Right lobe of liver (tissue), 6 donors: Measurements from ENCODE around the gene ZNF385B. TPM values are rescaled to one million over a fixed set of nuclear protein-coding genes. Genes with fewer than 3 reads are reported as not detected.

Source experiments
- ATAC-seq, 4 donors: fragments of 200-7000 bp; cut with Tn5 transposase; one replicate each; pipeline ENCODE4 v1.9.1; 2020; ENCODE audit warnings: mild to moderate bottlenecking in 4 of 4, moderate library complexity in 4 of 4
- DNase-seq, 3 donors: peaks; one replicate each; pipeline ENCODE4 v3.0.0-alpha.2; 2020
- H3K27ac ChIP-seq, 3 donors: fragments of 200-600 bp; one replicate each; pipeline ENCODE4 v1.8.0; 2022
- H3K27me3 ChIP-seq, 2 donors: fragments of 200-600 bp; one replicate each; pipeline ENCODE4 v1.8.0; 2022
- H3K36me3 ChIP-seq, 4 donors: fragments of 200-600 bp; sonication (generic) in 1 of 4; one replicate each; pipeline versions ENCODE4 v1.5.1 to v1.8.0; 2017 to 2022; ENCODE audit warnings: control low read depth in 1 of 4
- H3K4me1 ChIP-seq, 4 donors: fragments of 200-600 bp; sonication (generic) in 1 of 4; one replicate each; pipeline versions ENCODE4 v1.5.1 to v1.8.0; 2017 to 2022; ENCODE audit warnings: control low read depth in 1 of 4
- H3K4me3 ChIP-seq, 3 donors: fragments of 200-600 bp; one replicate each; pipeline ENCODE4 v1.8.0; 2022
- H3K9me3 ChIP-seq, 4 donors: fragments of 200-600 bp; sonication (generic) in 1 of 4; one replicate each; pipeline versions ENCODE4 v1.5.1 to v1.8.0; 2017 to 2022; ENCODE audit warnings: control low read depth in 1 of 4
- POLR2A ChIP-seq: fragments of 450-650 bp; IDR thresholded peaks from one replicate; pipeline ENCODE4 v1.6.1; 2017; ENCODE audit warnings: antibody characterized with exemption, mild to moderate bottlenecking
- WGBS: methylation state at CpG from one replicate; pipeline ENCODE4 v1.1.6; 2018; ENCODE audit warnings: low coverage, low lambda C conversion rate; ENCODE audit not compliant: insufficient coverage; ENCODE audit errors: missing lambda C conversion rate; 5-methylcytosine and 5-hydroxymethylcytosine counted together
- intact Hi-C, 2 donors: fragments of 100-400 bp; cut with DNase I; formaldehyde crosslinking; loops; one replicate each; pipeline versions ENCODE4 v1.11.2 to v1.14.1; 2022
- total RNA-seq, 6 experiments: library from RNA; depleted of rRNA in 2 of 6; stranded (reverse); fragments of >200 nt in 2 of 6; fragmentation: NEBNext Ultra II Directional in 3 of 6; extraction: Animal tissue kit (Norgen Biotek cat#: 25700) in 3 of 6; gene quantifications; one replicate each; pipeline versions ENCODE4 v1.1.0 to v1.2.4, GENCODE V29; 2016 to 2023
- TF ChIP-seq, protein P1 (sequence below), 4 donors: fragments of 200-600 bp in 3 of 4; fragments of 450-650 bp in 1 of 4; IDR thresholded peaks; one replicate each; pipeline versions ENCODE4 v1.5.1 to v1.8.0; 2016 to 2022; ENCODE audit warnings: antibody characterized with exemption in 4 of 4, mild to moderate bottlenecking in 2 of 4
- donor health status: DM: no; HTN: yes; CAD: no.
- donor health status: DM: no; HTN: no; CAD: no.
- donor health status: DM: no; HTN: no; CAD: no.
- donor health status: DM: no; HTN: yes; CAD: no.
- donor health status: DM: no; HTN: yes; CAD: no.

The ZNF385B gene
- total RNA-seq, 6 experiments from 2014 or later, result 3.9 to 15.7 (median 5.9) TPM

DNA sequence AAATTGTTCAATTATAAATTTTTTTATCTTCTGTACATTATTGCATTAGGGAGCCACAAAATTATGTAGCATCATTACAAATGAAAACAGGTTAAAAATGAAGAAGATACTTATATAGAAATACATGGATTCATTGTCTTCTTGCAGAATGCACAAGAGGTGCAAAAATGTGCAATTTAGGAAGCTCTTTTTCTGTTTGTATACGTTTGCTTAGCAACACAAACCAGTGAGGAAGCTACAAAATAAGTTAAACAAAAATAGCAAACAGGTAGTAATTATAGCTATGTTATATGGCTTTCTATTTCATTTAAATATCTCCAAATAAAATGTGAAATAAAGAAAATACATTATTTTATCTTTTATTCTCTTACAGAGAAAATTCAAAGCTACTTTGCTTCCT lies 419.2 kb downstream of the ZNF385B start:
- intact Hi-C loops, result no loop called here
- TF ChIP-seq, protein P1, sequence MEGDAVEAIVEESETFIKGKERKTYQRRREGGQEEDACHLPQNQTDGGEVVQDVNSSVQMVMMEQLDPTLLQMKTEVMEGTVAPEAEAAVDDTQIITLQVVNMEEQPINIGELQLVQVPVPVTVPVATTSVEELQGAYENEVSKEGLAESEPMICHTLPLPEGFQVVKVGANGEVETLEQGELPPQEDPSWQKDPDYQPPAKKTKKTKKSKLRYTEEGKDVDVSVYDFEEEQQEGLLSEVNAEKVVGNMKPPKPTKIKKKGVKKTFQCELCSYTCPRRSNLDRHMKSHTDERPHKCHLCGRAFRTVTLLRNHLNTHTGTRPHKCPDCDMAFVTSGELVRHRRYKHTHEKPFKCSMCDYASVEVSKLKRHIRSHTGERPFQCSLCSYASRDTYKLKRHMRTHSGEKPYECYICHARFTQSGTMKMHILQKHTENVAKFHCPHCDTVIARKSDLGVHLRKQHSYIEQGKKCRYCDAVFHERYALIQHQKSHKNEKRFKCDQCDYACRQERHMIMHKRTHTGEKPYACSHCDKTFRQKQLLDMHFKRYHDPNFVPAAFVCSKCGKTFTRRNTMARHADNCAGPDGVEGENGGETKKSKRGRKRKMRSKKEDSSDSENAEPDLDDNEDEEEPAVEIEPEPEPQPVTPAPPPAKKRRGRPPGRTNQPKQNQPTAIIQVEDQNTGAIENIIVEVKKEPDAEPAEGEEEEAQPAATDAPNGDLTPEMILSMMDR (IDR thresholded peaks at IDR 0.05), result no peak
- no peak for TF ChIP-seq POLR2A
- ATAC-seq (no peak), DNase-seq (no peak)
- Histone ChIP-seq H3K27ac (no peak overlapping the region), H3K27me3 (no peaks in the 10 kb centered on the region), H3K4me3 (no peak overlapping the region), H3K9me3 (no peaks in the 10 kb centered on the region), H3K36me3 (peaks cover 0 to 30% (median 5%) of the 10 kb centered on the region in 4 donors), H3K4me1 (no peaks in the 10 kb centered on the region)
- 69% methylated on average over 1 of the region's 1 CpG for WGBS

DNA sequence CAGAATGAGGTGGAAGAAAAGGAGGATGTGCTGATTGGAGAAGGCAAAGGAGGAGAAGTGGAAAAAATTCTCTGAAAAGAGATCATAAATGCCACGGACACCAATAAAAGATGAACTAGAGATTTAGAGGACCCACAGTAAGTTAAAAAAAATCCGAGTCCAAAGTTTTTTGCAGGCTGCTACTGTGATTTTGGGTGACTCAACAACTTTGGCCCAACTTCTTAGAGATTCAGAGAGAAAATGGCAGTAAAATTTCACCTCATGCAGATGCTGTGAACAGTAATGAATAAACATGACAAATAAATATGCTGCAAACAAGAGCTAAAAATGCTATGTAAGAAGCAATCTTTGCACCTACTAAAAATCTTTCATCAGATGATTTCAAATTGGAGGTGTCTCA lies 419.9 kb downstream of the ZNF385B start:
- H3K4me3 ChIP-seq, result no peak overlapping the region
- no peak overlapping the region for H3K27ac ChIP-seq
- H3K36me3 ChIP-seq, result peaks cover 0 to 29% (median 5%) of the 10 kb centered on the region in 4 donors
- no peaks in the 10 kb centered on the region for H3K27me3 ChIP-seq
- no peaks in the 10 kb centered on the region for H3K4me1 ChIP-seq
- no peaks in the 10 kb centered on the region for H3K9me3 ChIP-seq
- intact Hi-C loops, result no loop called here
- TF ChIP-seq POLR2A, result no peak
- TF ChIP-seq, protein P1 (IDR thresholded peaks at IDR 0.05), result no peak
- DNase-seq (no peak), ATAC-seq (no peak)
- WGBS, result 91% methylated on average over 2 of the region's 2 CpGs

DNA sequence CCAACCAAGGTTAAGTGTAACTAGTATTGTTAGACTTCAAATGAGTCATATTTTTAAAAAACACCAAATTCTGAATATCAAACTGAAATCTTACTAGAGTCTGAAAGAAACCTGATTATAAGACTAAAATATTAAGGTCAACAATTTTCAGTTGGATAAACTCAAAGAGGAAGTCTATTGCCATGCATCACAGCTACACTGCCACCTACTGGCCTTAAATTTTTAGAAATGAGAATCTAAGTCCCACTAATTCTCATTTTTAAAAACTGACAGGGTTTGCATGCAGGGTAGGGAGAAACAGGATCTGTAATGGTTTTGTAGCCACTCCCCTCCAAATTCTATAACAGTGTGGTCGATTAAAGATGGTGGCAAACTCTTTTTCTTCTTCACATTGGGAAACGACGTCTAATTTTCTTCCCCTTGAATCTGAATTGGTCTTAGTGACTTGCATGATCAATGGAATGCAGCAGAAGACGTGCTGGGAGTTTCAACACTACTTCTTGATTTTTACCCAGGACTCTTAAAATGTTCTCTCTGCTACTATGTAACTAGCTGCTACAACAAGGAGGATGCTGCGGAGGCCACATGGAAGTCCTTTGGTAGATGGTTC lies 420.7 kb downstream of the ZNF385B start:
- intact Hi-C loops, result no loop called here
- H3K9me3 ChIP-seq, result no peaks in the 10 kb centered on the region
- ATAC-seq, result peak; percentile 55 to 68 (median 63)
- no peaks in the 10 kb centered on the region for H3K4me1 ChIP-seq
- H3K4me3 ChIP-seq, result no peak overlapping the region
- TF ChIP-seq, protein P1 (IDR thresholded peaks at IDR 0.05), result peak; percentile 48 to 66 (median 64)
- no peak for TF ChIP-seq POLR2A
- DNase-seq, result no peak
- no peaks in the 10 kb centered on the region for H3K27me3 ChIP-seq
- WGBS, result 84% methylated on average over 4 of the region's 5 CpGs
- H3K36me3 ChIP-seq, result peaks cover 0 to 21% (median 5%) of the 10 kb centered on the region in 4 donors
- H3K27ac ChIP-seq, result no peak overlapping the region

DNA sequence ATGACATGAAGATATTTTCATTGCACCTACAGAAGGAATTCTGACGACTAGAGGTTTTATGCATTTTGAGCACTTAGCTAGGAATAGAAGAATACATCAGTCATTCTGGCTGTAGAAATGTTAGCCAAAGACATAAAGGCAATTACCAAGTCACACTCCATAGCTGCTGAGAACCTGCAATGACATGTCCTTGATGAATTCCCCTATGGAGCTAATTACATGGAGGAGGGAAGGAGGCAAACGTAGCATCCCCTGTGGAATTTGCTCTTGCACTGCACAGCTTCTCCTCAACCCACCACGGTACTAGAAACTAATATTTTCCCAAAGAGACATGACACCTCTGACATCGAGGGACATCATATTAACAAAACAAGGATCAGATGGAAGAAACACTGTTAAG lies 422.8 kb downstream of the ZNF385B start:
- Histone ChIP-seq H3K4me1 (no peaks in the 10 kb centered on the region), H3K27ac (no peak overlapping the region), H3K36me3 (peaks cover 0 to 2% (median 0%) of the 10 kb centered on the region in 4 donors), H3K9me3 (no peaks in the 10 kb centered on the region), H3K27me3 (no peaks in the 10 kb centered on the region), H3K4me3 (no peak overlapping the region)
- intact Hi-C loops, result no loop called here
- TF ChIP-seq, protein P1 (IDR thresholded peaks at IDR 0.05), result no peak
- TF ChIP-seq POLR2A, result no peak
- WGBS, result 59% methylated on average over 2 of the region's 4 CpGs
- no peak for DNase-seq
- no peak for ATAC-seq
